Neutrophil (primary cell): Measurements from ENCODE around the gene B9D1.

Source experiments
- H3K27ac ChIP-seq: fragments of 200-600 bp; sonication (generic); 2 replicates; pipeline ENCODE4 v1.5.1; 2016; ENCODE audit warnings: mild to moderate bottlenecking, moderate library complexity
- H3K27me3 ChIP-seq: fragments of 200-600 bp; sonication (generic); 2 replicates; pipeline ENCODE4 v1.6.0; 2016; ENCODE audit warnings: mild to moderate bottlenecking
- H3K36me3 ChIP-seq: fragments of 200-600 bp; sonication (generic); 2 replicates; pipeline ENCODE4 v1.5.1; 2017
- H3K4me1 ChIP-seq, 2 experiments: fragments of 200-600 bp in 1 of 2; sonication (generic) in 1 of 2; 1 replicate in 1 of 2; 2 replicates in 1 of 2; pipeline versions ENCODE4 v1.5.1 to v1.6.1; 2013 to 2016; ENCODE audit warnings: low read depth in 1 of 2, low read length in 1 of 2, mild to moderate bottlenecking in 1 of 2, moderate library complexity in 1 of 2; ENCODE audit not compliant: control insufficient read depth in 1 of 2, insufficient read depth in 1 of 2
- H3K4me3 ChIP-seq, 2 experiments: fragments of 200-600 bp in 1 of 2; sonication (generic) in 1 of 2; 1 replicate in 1 of 2; 2 replicates in 1 of 2; pipeline ENCODE4 v1.5.1; 2013 to 2016; ENCODE audit warnings: low read depth in 1 of 2, low read length in 1 of 2, mild to moderate bottlenecking in 1 of 2, moderate library complexity in 1 of 2
- H3K9me3 ChIP-seq: fragments of 200-600 bp; sonication (generic); 2 replicates; pipeline ENCODE4 v1.5.1; 2016
- CTCF ChIP-seq: fragments of 200-600 bp; sonication (generic); IDR thresholded peaks from 2 replicates; pipeline ENCODE4 v1.5.1; 2016; ENCODE audit warnings: antibody characterized with exemption

Gene B9D1

GRCh38 chr17:19328441-19329061 is 34.0 kb downstream of the B9D1 start:
- Histone ChIP-seq H3K4me1 (no peaks in the 10 kb centered on the region), H3K27me3 (peaks cover 40% of the 10 kb centered on the region), H3K9me3 (no peaks in the 10 kb centered on the region), H3K4me3 (no peak overlapping the region), H3K36me3 (no peaks in the 10 kb centered on the region), H3K27ac (no peak overlapping the region)
- TF ChIP-seq CTCF = no peak

- Histone ChIP-seq H3K36me3 (no peaks in the 10 kb centered on the region), H3K4me1 (no peaks in the 10 kb centered on the region), H3K27ac (no peak overlapping the region), H3K9me3 (no peaks in the 10 kb centered on the region), H3K4me3 (no peak overlapping the region), H3K27me3 (peaks cover 41% of the 10 kb centered on the region)
- TF ChIP-seq CTCF = no peak
Observed at GRCh38 chr17:19327031-19327783, 35.3 kb downstream of the B9D1 start.

GRCh38 chr17:19325542-19325941 is 37.0 kb downstream of the B9D1 start:
- Histone ChIP-seq H3K4me3 (no peak overlapping the region), H3K9me3 (no peaks in the 10 kb centered on the region), H3K27me3 (peaks cover 57% of the 10 kb centered on the region), H3K27ac (no peak overlapping the region), H3K36me3 (no peaks in the 10 kb centered on the region), H3K4me1 (no peaks in the 10 kb centered on the region)
- no peak for TF ChIP-seq CTCF

- no peak for TF ChIP-seq CTCF
- Histone ChIP-seq H3K27me3 (peaks cover 58% of the 10 kb centered on the region), H3K4me1 (no peaks in the 10 kb centered on the region), H3K9me3 (no peaks in the 10 kb centered on the region), H3K27ac (no peak overlapping the region), H3K36me3 (no peaks in the 10 kb centered on the region), H3K4me3 (no peak overlapping the region)
Observed at GRCh38 chr17:19322861-19323260, 39.7 kb downstream of the B9D1 start.

- H3K27me3 ChIP-seq = peaks cover 62% of the 10 kb centered on the region
- H3K27ac ChIP-seq = no peak overlapping the region
- no peak overlapping the region for H3K4me3 ChIP-seq
- H3K4me1 ChIP-seq = no peaks in the 10 kb centered on the region
- H3K9me3 ChIP-seq = no peaks in the 10 kb centered on the region
- H3K36me3 ChIP-seq = no peaks in the 10 kb centered on the region
- no peak for TF ChIP-seq CTCF
Observed at GRCh38 chr17:19322129-19322505, 40.4 kb downstream of the B9D1 start.
